Neuronal stem cell (in vitro differentiated cells): ENCODE results near the gene ZFX.

Experiments
- DNase-seq: peaks from one replicate; pipeline ENCODE4 v3.0.0-alpha.2; 2013; ENCODE audit warnings: low spot score
- H2AFZ ChIP-seq: one replicate; pipeline ENCODE4 v1.6.1; 2013; ENCODE audit warnings: mild to moderate bottlenecking, low read length, inconsistent platforms
- H2AK5ac ChIP-seq: 2 replicates; pipeline ENCODE4 v1.6.1; 2013; ENCODE audit warnings: low read depth, mild to moderate bottlenecking, inconsistent platforms, low read length, moderate library complexity, mixed read lengths
- H2BK120ac ChIP-seq: 2 replicates; pipeline ENCODE4 v1.6.1; 2013; ENCODE audit warnings: low read depth, mild to moderate bottlenecking, inconsistent platforms, low read length, moderate library complexity, mixed read lengths
- H2BK12ac ChIP-seq: one replicate; pipeline ENCODE4 v1.6.1; 2013; ENCODE audit warnings: low read length, inconsistent platforms
- H2BK15ac ChIP-seq: 2 replicates; pipeline ENCODE4 v1.6.1; 2013; ENCODE audit warnings: mild to moderate bottlenecking, low read length, inconsistent platforms, mixed read lengths
- H2BK5ac ChIP-seq: one replicate; pipeline ENCODE4 v1.6.1; 2013; ENCODE audit warnings: inconsistent platforms, mild to moderate bottlenecking, low read length, moderate library complexity
- H3K14ac ChIP-seq: one replicate; pipeline ENCODE4 v1.6.1; 2013; ENCODE audit warnings: low read length, inconsistent platforms
- H3K18ac ChIP-seq: 2 replicates; pipeline ENCODE4 v1.6.1; 2013; ENCODE audit warnings: low read length, inconsistent platforms
- H3K23ac ChIP-seq: 2 replicates; pipeline ENCODE4 v1.6.1; 2013; ENCODE audit warnings: low read depth, mild to moderate bottlenecking, mixed read lengths, low read length, inconsistent platforms; ENCODE audit not compliant: poor library complexity
- H3K27ac ChIP-seq: replicated peaks from 3 replicates; pipeline ENCODE4 v1.5.1; 2013; ENCODE audit warnings: low read length, inconsistent platforms
- H3K27me3 ChIP-seq, 3 experiments: 2 replicates each; pipeline ENCODE4 v1.6.1; 2013; ENCODE audit warnings: low read length in 3 of 3, mild to moderate bottlenecking in 2 of 3, inconsistent platforms in 1 of 3, low read depth in 1 of 3, mixed read lengths in 1 of 3, moderate library complexity in 1 of 3; ENCODE audit not compliant: control insufficient read depth in 3 of 3, insufficient read depth in 3 of 3
- H3K36me3 ChIP-seq, 2 donors: replicated peaks in 1 of 2; 2 replicates each; pipeline ENCODE4 v1.6.1; 2013; ENCODE audit warnings: low read length in 2 of 2; ENCODE audit not compliant: control insufficient read depth in 2 of 2, insufficient read depth in 2 of 2
- H3K4ac ChIP-seq: 2 replicates; pipeline ENCODE4 v1.6.1; 2013; ENCODE audit warnings: inconsistent platforms, mild to moderate bottlenecking, low read length, moderate library complexity
- H3K4me1 ChIP-seq, 2 donors: 1 replicate in 1 of 2; 2 replicates in 1 of 2; pipeline ENCODE4 v1.6.1; 2013; ENCODE audit warnings: low read length in 2 of 2, low read depth in 1 of 2; ENCODE audit not compliant: control insufficient read depth in 2 of 2, insufficient read depth in 1 of 2
- H3K4me2 ChIP-seq: one replicate; pipeline ENCODE4 v1.6.1; 2013; ENCODE audit warnings: mild to moderate bottlenecking, low read length, inconsistent platforms; ENCODE audit not compliant: insufficient read depth, poor library complexity, severe bottlenecking
- H3K4me3 ChIP-seq, 2 donors: 2 replicates each; pipeline ENCODE4 v1.5.1; 2013; ENCODE audit warnings: low read length in 2 of 2, mild to moderate bottlenecking in 2 of 2, inconsistent platforms in 1 of 2, moderate library complexity in 1 of 2
- H3K79me1 ChIP-seq: one replicate; pipeline ENCODE4 v1.6.1; 2013; ENCODE audit warnings: low read depth, mild to moderate bottlenecking, inconsistent platforms, low read length, moderate library complexity
- H3K9ac ChIP-seq: one replicate; pipeline ENCODE4 v1.6.1; 2013; ENCODE audit warnings: mild to moderate bottlenecking, low read depth, low read length, inconsistent platforms; ENCODE audit not compliant: poor library complexity
- H3K9me3 ChIP-seq, 2 donors: replicated peaks in 1 of 2; 2 replicates each; pipeline versions ENCODE3 to v1.6.1; 2013; ENCODE audit warnings: low read length in 2 of 2, mild to moderate bottlenecking in 2 of 2, inconsistent platforms in 1 of 2, low read depth in 1 of 2, mixed read lengths in 1 of 2, moderate library complexity in 1 of 2; ENCODE audit not compliant: control insufficient read depth in 2 of 2, insufficient read depth in 1 of 2
- H4K8ac ChIP-seq: one replicate; pipeline ENCODE4 v1.6.1; 2013; ENCODE audit warnings: low read depth, mild to moderate bottlenecking, inconsistent platforms, low read length, moderate library complexity
- H4K91ac ChIP-seq: one replicate; pipeline ENCODE4 v1.6.1; 2013; ENCODE audit warnings: low read length, low read depth, mild to moderate bottlenecking, inconsistent platforms; ENCODE audit not compliant: poor library complexity
- WGBS, 2 donors: extraction: QIAGEN DNeasy Blood & Tissue Kit; methylation state at CpG; one replicate each; pipeline ENCODE4 v1.1.7; 2013; ENCODE audit warnings: missing lambda C conversion rate in 2 of 2, mixed read lengths in 1 of 2; ENCODE audit not compliant: insufficient read length in 2 of 2, insufficient replicate concordance in 1 of 2; ENCODE audit errors: extremely low coverage in 2 of 2; 5-methylcytosine and 5-hydroxymethylcytosine counted together

ZFX gene

DNA sequence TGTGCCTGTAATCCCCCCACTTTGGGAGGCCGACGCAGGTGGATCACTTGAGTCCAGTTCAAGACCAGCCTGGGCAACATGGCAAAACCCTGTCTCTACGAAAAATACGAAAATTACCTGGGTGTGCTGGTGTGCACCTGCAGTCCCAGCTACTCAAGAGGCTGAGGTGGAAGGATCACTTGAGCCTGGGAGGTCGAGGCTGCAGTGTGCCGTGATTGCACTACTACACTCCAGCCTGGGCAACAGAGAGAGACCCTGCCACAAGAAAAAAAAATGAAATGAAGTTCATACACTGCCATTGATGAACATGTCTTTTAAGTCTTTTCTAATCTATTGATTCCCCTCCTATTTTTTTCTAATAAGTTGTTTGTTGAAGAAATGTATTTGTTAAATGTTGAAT lies 5.0 kb upstream of the ZFX start:
- no peak overlapping the region for H3K23ac ChIP-seq
- no peaks in the 10 kb centered on the region for H3K79me1 ChIP-seq
- H2BK120ac ChIP-seq, result no peak overlapping the region
- H3K18ac ChIP-seq, result peak overlapping the region; percentile 28
- no peak overlapping the region for H2AK5ac ChIP-seq
- H2BK5ac ChIP-seq, result no peak overlapping the region
- no peak overlapping the region for H3K4me3 ChIP-seq
- H3K9me3 ChIP-seq, result no peaks in the 10 kb centered on the region
- H3K4me1 ChIP-seq, result peaks cover 0 to 15% of the 10 kb centered on the region in 2 donors
- no peak for DNase-seq
- H3K9ac ChIP-seq, result no peak overlapping the region
- no peak overlapping the region for H4K8ac ChIP-seq
- H3K4ac ChIP-seq, result no peak overlapping the region
- no peaks in the 10 kb centered on the region for H3K27me3 ChIP-seq
- H3K14ac ChIP-seq, result no peak overlapping the region
- H3K4me2 ChIP-seq, result no peak overlapping the region
- no peak overlapping the region for H3K27ac ChIP-seq
- no peak overlapping the region for H4K91ac ChIP-seq
- H2AFZ ChIP-seq, result no peak overlapping the region
- no peak overlapping the region for H2BK12ac ChIP-seq
- WGBS, 2 donors, result no CpG with 5 or more reads among the region's 6 CpGs
- no peak overlapping the region for H2BK15ac ChIP-seq
- no peaks in the 10 kb centered on the region for H3K36me3 ChIP-seq

DNA sequence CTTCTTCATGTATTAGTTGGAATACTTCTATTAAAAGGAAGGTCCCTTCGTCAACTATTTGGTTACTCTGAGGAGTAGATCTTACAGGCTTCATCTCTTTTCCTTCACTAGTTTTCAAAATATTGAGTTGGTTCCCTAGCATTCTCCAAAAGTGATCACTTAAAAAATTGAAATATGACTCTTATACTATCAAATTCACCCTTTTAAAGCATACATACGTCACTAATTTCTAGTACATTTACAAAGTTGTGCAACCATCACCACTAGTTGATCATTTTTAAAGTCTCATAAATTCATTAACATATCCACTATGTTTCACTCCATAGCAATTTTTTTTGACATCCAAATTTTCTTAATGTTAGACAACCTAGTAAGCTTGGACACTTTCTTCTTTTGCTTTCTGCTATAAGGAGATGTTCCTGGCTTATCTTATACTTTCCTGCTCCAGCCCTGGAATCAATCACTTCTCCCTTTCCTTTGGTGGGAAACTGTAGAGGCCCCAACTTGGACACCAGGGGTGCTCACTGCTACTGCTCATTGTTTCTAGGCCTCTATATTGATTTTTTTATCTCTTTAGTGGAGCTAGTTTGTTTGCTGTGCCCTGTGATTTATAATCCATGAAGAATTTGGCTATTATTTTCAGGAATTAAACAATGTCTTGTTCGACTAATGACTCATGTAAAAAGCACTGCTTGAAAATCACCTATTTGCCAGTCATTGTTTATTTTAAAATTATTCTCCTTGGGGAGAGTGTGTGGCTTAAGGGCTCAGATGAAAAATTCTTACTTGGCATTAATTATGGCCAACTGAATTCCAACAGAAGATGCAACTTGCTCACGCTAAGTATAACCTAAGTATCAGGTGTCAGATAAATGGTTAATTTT lies 4.0 kb upstream of the ZFX start:
- Histone ChIP-seq H3K9me3 (no peaks in the 10 kb centered on the region), H3K4me2 (no peak overlapping the region), H3K27me3 (no peaks in the 10 kb centered on the region), H4K8ac (no peak overlapping the region), H3K27ac (no peak overlapping the region), H3K36me3 (no peaks in the 10 kb centered on the region), H2BK15ac (no peak overlapping the region), H2AK5ac (no peak overlapping the region), H3K4me3 (no peak overlapping the region), H3K23ac (no peak overlapping the region), H2BK12ac (no peak overlapping the region), H3K18ac (no peak overlapping the region), H3K14ac (no peak overlapping the region), H3K4me1 (peaks cover 0 to 15% of the 10 kb centered on the region in 2 donors), H2BK120ac (no peak overlapping the region), H4K91ac (no peak overlapping the region), H2BK5ac (no peak overlapping the region), H3K4ac (no peak overlapping the region), H2AFZ (peak overlapping the region; percentile 65), H3K79me1 (no peaks in the 10 kb centered on the region), H3K9ac (no peak overlapping the region)
- no peak for DNase-seq
- WGBS, 2 donors, result no CpG with 5 or more reads among the region's 4 CpGs

DNA sequence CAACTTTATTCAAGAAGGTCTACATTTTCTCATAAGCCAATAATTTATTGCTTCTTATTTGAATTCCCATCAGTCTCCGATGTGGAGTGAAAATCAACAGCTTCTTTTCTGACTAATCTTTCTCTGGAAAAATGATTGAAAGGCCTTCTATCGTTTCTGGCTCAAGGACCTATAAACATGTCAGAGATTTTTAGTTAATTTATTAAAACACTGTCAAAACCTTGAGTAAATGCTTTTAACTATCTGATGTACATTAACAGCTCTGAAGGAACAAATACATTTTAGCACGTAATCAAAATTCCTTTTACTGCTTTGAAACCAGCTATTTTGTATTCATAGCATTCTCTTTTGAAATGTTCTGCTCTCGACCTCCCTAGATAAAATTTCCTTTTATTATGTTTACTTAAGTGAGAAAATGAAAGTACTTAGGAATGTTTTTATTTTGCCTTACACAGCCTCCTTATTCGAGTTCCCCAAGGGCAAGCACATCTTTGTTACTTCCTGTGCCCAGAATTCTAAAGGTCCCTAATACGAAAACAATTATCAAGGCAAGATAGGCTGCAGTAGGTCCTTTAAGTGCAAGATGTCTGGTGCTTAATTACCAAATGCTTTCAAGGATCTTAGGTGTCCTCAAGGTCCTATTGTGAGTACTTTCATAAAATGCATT lies 3.1 kb upstream of the ZFX start:
- DNase-seq, result no peak
- no peak overlapping the region for H3K4ac ChIP-seq
- no peak overlapping the region for H3K18ac ChIP-seq
- H2AK5ac ChIP-seq, result no peak overlapping the region
- no peak overlapping the region for H2BK15ac ChIP-seq
- no peak overlapping the region for H2BK12ac ChIP-seq
- peaks cover 0 to 3% of the 10 kb centered on the region in 2 donors for H3K36me3 ChIP-seq
- no peaks in the 10 kb centered on the region for H3K27me3 ChIP-seq
- H3K4me2 ChIP-seq, result no peak overlapping the region
- no peak overlapping the region for H4K8ac ChIP-seq
- H4K91ac ChIP-seq, result no peak overlapping the region
- H3K27ac ChIP-seq, result no peak overlapping the region
- H2AFZ ChIP-seq, result peak overlapping the region; percentile 65
- H3K9me3 ChIP-seq, result no peaks in the 10 kb centered on the region
- no peak overlapping the region for H2BK5ac ChIP-seq
- no peak overlapping the region for H3K9ac ChIP-seq
- H3K4me1 ChIP-seq, result peaks cover 0 to 18% of the 10 kb centered on the region in 2 donors
- no peak overlapping the region for H3K14ac ChIP-seq
- no peaks in the 10 kb centered on the region for H3K79me1 ChIP-seq
- H3K23ac ChIP-seq, result no peak overlapping the region
- H3K4me3 ChIP-seq, result no peak overlapping the region
- WGBS, 2 donors, result no CpG with 5 or more reads among the region's 6 CpGs
- no peak overlapping the region for H2BK120ac ChIP-seq

DNA sequence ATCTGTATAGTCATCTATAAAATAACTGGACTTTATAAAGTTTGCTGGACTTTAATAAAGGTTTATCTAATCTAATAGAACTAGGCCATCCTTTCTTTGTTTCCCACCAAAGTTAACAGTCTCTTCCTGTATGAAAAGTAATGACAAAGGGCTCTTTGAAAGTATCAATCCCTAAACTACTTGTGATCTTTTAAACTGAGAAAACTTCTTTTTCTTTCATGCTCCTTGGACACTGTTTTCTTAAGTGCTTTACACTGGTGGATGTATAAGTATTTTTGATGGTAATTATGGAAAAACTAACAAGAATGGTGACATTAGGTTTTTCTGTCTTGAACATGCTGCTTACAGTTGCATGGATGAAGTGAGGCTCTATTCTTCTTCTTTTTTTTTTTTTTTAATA lies 2.4 kb upstream of the ZFX start:
- H2AK5ac ChIP-seq, result no peak overlapping the region
- H3K18ac ChIP-seq, result no peak overlapping the region
- no peak overlapping the region for H3K9ac ChIP-seq
- no peak overlapping the region for H3K4me3 ChIP-seq
- H3K4me1 ChIP-seq, result peaks cover 0 to 20% of the 10 kb centered on the region in 2 donors
- no peaks in the 10 kb centered on the region for H3K9me3 ChIP-seq
- no peak overlapping the region for H3K14ac ChIP-seq
- no peak overlapping the region for H2BK15ac ChIP-seq
- no peak overlapping the region for H3K23ac ChIP-seq
- no peak overlapping the region for H4K91ac ChIP-seq
- H3K36me3 ChIP-seq, result peaks cover 0 to 8% of the 10 kb centered on the region in 2 donors
- no peak overlapping the region for H2BK5ac ChIP-seq
- H3K4me2 ChIP-seq, result no peak overlapping the region
- no peak for DNase-seq
- peak overlapping the region; percentile 65 for H2AFZ ChIP-seq
- H3K4ac ChIP-seq, result no peak overlapping the region
- no peaks in the 10 kb centered on the region for H3K27me3 ChIP-seq
- H2BK12ac ChIP-seq, result no peak overlapping the region
- no peak overlapping the region for H2BK120ac ChIP-seq
- H3K27ac ChIP-seq, result no peak overlapping the region
- H3K79me1 ChIP-seq, result no peaks in the 10 kb centered on the region
- no peak overlapping the region for H4K8ac ChIP-seq
